Measurements from ENCODE around the gene IL1RAP. TPM values are rescaled to one million over a fixed set of nuclear protein-coding genes. Genes with fewer than 3 reads are reported as not detected.

IL1RAP gene
- total and polyA plus RNA-seq, 2 experiments from 2014 or later: 17.5 to 32.3 TPM

- in situ Hi-C loops (cut with MboI): no loop called here
- no peaks in the 10 kb centered on the region for H3K9me3 ChIP-seq (ENCODE audit: low read depth)
- H4K20me1 ChIP-seq (ENCODE audit: insufficient read depth): no peaks in the 10 kb centered on the region
- peaks cover 44% of the 10 kb centered on the region for H3K4me1 ChIP-seq (ENCODE audit: insufficient read depth)
- H3K36me3 ChIP-seq (ENCODE audit: low read depth): no peaks in the 10 kb centered on the region; the same call in 1 of the 2 replicates
- 33 to 48% methylated on average over 1 of the region's 1 CpG for WGBS, 2 experiments (ENCODE audit: low coverage in 1 of 2, low lambda C conversion rate in 2 of 2, missing lambda C conversion rate in 2 of 2)
- peak; percentile 67 for DNase-seq
- no peaks in the 10 kb centered on the region for H3K9me2 ChIP-seq (ENCODE audit: insufficient read depth)
- no peak overlapping the region for H3K4me2 ChIP-seq (ENCODE audit: unreplicated experiment)
- H3K9ac ChIP-seq: no peak overlapping the region
- no peaks in the 10 kb centered on the region for H3K27me3 ChIP-seq (replicated peaks; ENCODE audit: insufficient read depth)
- peaks cover 85% of the 10 kb centered on the region for H3K79me2 ChIP-seq (ENCODE audit: insufficient read depth)
- H3F3A ChIP-seq (ENCODE audit: insufficient read depth): peaks cover 44% of the 10 kb centered on the region
- no peak for TF ChIP-seq EZH2 (IDR thresholded peaks at IDR 0.05; ENCODE audit: insufficient read depth, poor library complexity, severe bottlenecking)
- H3K27ac ChIP-seq: no peak overlapping the region
- H3K4me3 ChIP-seq: no peak overlapping the region
- no peak overlapping the region for H2AFZ ChIP-seq
Observed at GRCh38 chr3:190519886-190520285, 6.0 kb downstream of the IL1RAP start.

GRCh38 chr3:190521998-190522397, 8.1 kb downstream of the IL1RAP start:
- Histone ChIP-seq H4K20me1 (ENCODE audit: insufficient read depth) (no peaks in the 10 kb centered on the region), H3K4me3 (no peak overlapping the region), H3K36me3 (ENCODE audit: low read depth) (no peaks in the 10 kb centered on the region; the same call in 1 of the 2 replicates), H3K27me3 (replicated peaks; ENCODE audit: insufficient read depth) (no peaks in the 10 kb centered on the region), H3K4me1 (ENCODE audit: insufficient read depth) (peaks cover 37% of the 10 kb centered on the region), H3K79me2 (ENCODE audit: insufficient read depth) (peaks cover 85% of the 10 kb centered on the region), H3K9ac (no peak overlapping the region), H3K9me3 (ENCODE audit: low read depth) (no peaks in the 10 kb centered on the region), H2AFZ (no peak overlapping the region), H3K27ac (no peak overlapping the region), H3K4me2 (ENCODE audit: unreplicated experiment) (no peak overlapping the region), H3F3A (ENCODE audit: insufficient read depth) (peaks cover 34% of the 10 kb centered on the region), H3K9me2 (ENCODE audit: insufficient read depth) (no peaks in the 10 kb centered on the region)
- WGBS, 2 experiments (ENCODE audit: low coverage in 1 of 2, low lambda C conversion rate in 2 of 2, missing lambda C conversion rate in 2 of 2): 92 to 94% methylated on average over 3 of the region's 3 CpGs
- no peak for DNase-seq
- TF ChIP-seq EZH2phosphoT487 (IDR thresholded peaks at IDR 0.05; ENCODE audit: insufficient read depth, low read depth) (no peak), EZH2 (IDR thresholded peaks at IDR 0.05; ENCODE audit: insufficient read depth, poor library complexity, severe bottlenecking) (no peak)
- in situ Hi-C loops (cut with MboI): no loop called here

- peaks cover 86% of the 10 kb centered on the region for H3K79me2 ChIP-seq (ENCODE audit: insufficient read depth)
- in situ Hi-C loops (cut with MboI): no loop called here
Observed at GRCh38 chr3:190522621-190523222, 8.8 kb downstream of the IL1RAP start.

GRCh38 chr3:190524942-190525341, 11.1 kb downstream of the IL1RAP start:
- H3K4me2 ChIP-seq (ENCODE audit: unreplicated experiment): no peak overlapping the region
- no peaks in the 10 kb centered on the region for H4K20me1 ChIP-seq (ENCODE audit: insufficient read depth)
- DNase-seq: no peak
- H3K4me3 ChIP-seq: no peak overlapping the region
- no peak overlapping the region for H2AFZ ChIP-seq
- H3K79me2 ChIP-seq (ENCODE audit: insufficient read depth): peaks cover 80% of the 10 kb centered on the region
- TF ChIP-seq EZH2 (IDR thresholded peaks at IDR 0.05; ENCODE audit: insufficient read depth, poor library complexity, severe bottlenecking) (no peak), EZH2phosphoT487 (IDR thresholded peaks at IDR 0.05; ENCODE audit: insufficient read depth, low read depth) (no peak)
- 85 to 100% methylated on average over 1 of the region's 1 CpG for WGBS, 2 experiments (ENCODE audit: low coverage in 1 of 2, low lambda C conversion rate in 2 of 2, missing lambda C conversion rate in 2 of 2)
- no peaks in the 10 kb centered on the region for H3K9me2 ChIP-seq (ENCODE audit: insufficient read depth)
- in situ Hi-C loops (cut with MboI): no loop called here
- H3K36me3 ChIP-seq (ENCODE audit: low read depth): no peaks in the 10 kb centered on the region; the same call in 1 of the 2 replicates
- H3F3A ChIP-seq (ENCODE audit: insufficient read depth): 0 out of 2 replicates have a peak, but pooled peaks cover 18% of the 10 kb centered on the region
- no peaks in the 10 kb centered on the region for H3K27me3 ChIP-seq (replicated peaks; ENCODE audit: insufficient read depth)
- peaks cover 46% of the 10 kb centered on the region for H3K4me1 ChIP-seq (ENCODE audit: insufficient read depth)
- H3K9ac ChIP-seq: no peak overlapping the region
- no peak overlapping the region for H3K27ac ChIP-seq
- no peaks in the 10 kb centered on the region for H3K9me3 ChIP-seq (ENCODE audit: low read depth)

More at GRCh38 chr3:190522621-190523222, 8.8 kb downstream of the IL1RAP start:
- Histone ChIP-seq H3K27ac (no peak overlapping the region), H2AFZ (no peak overlapping the region), H3F3A (ENCODE audit: insufficient read depth) (peaks cover 27% of the 10 kb centered on the region), H3K9me2 (ENCODE audit: insufficient read depth) (no peaks in the 10 kb centered on the region), H3K36me3 (ENCODE audit: low read depth) (no peaks in the 10 kb centered on the region; the same call in 1 of the 2 replicates), H3K4me3 (no peak overlapping the region), H3K4me1 (ENCODE audit: insufficient read depth) (peaks cover 38% of the 10 kb centered on the region), H3K9me3 (ENCODE audit: low read depth) (no peaks in the 10 kb centered on the region), H3K27me3 (replicated peaks; ENCODE audit: insufficient read depth) (no peaks in the 10 kb centered on the region), H3K4me2 (ENCODE audit: unreplicated experiment) (peak overlapping the region; percentile 7), H3K9ac (no peak overlapping the region), H4K20me1 (ENCODE audit: insufficient read depth) (no peaks in the 10 kb centered on the region)
- TF ChIP-seq EZH2phosphoT487 (IDR thresholded peaks at IDR 0.05; ENCODE audit: insufficient read depth, low read depth) (no peak), EZH2 (IDR thresholded peaks at IDR 0.05; ENCODE audit: insufficient read depth, poor library complexity, severe bottlenecking) (no peak)
- no peak for DNase-seq

All from GM23248 (cell line).